Activated naive CD8-positive, alpha-beta T cell treated with anti-CD3 and anti-CD28 coated beads, Interleukin-2, amount 10 ng/mL, durations not matched to agents 7 days and 5 days (primary cell): ENCODE results near the gene POMP. TPM values are rescaled to one million over a fixed set of nuclear protein-coding genes. Genes with fewer than 3 reads are reported as not detected.

Experiments used
- ATAC-seq: fragments of 150-1000 bp; cut with Tn5 transposase; one replicate; pipeline ENCODE4 v1.10.0; 2021; ENCODE audit warnings: low read depth, moderate library complexity
- POLR2A ChIA-PET: fragments of 350-600 bp; sonication (Branson Sonifier 250); formaldehyde crosslinking; loops from one replicate; lab custom pipeline; 2021; ENCODE audit warnings: antibody characterized with exemption; lab: Charles Lee
- DNase-seq: peaks from one replicate; pipeline ENCODE4 v3.0.0; 2021
- H3K27ac Mint-ChIP-seq: one replicate; pipeline ENCODE4 v1.8.0; 2022; ENCODE audit warnings: mild to moderate bottlenecking, mixed read lengths
- H3K27me3 Mint-ChIP-seq: one replicate; pipeline ENCODE4 v1.8.0; 2022; ENCODE audit warnings: mild to moderate bottlenecking, moderate library complexity, mixed read lengths
- H3K36me3 Mint-ChIP-seq: one replicate; pipeline ENCODE4 v1.8.0; 2021; ENCODE audit warnings: mild to moderate bottlenecking, mixed read lengths
- H3K4me1 Mint-ChIP-seq: one replicate; pipeline ENCODE4 v1.8.0; 2021; ENCODE audit warnings: mixed read lengths
- H3K4me3 Mint-ChIP-seq: one replicate; pipeline ENCODE4 v1.8.0; 2022; ENCODE audit warnings: mild to moderate bottlenecking, moderate library complexity, mixed read lengths
- H3K9me3 Mint-ChIP-seq: one replicate; pipeline ENCODE4 v1.8.0; 2021; ENCODE audit warnings: mixed read lengths
- total RNA-seq, 2 experiments: library from RNA; stranded (reverse); gene quantifications; one replicate each; pipeline ENCODE4 v1.2.3, GENCODE V29; 2021

The POMP gene
- total RNA-seq, 2 experiments from 2014 or later, result 55.4 to 59.3 TPM

GRCh38 chr13:28624707-28625432 is 34.1 kb upstream of the POMP start:
- Mint-ChIP-seq H3K27me3 (peaks cover 19% of the 10 kb centered on the region), H3K4me1 (peaks cover 6% of the 10 kb centered on the region), H3K4me3 (no peak overlapping the region), H3K27ac (no peak overlapping the region), H3K36me3 (no peaks in the 10 kb centered on the region), H3K9me3 (no peaks in the 10 kb centered on the region)
- ATAC-seq (no peak), DNase-seq (no peak)
- POLR2A ChIA-PET, result no interaction called here

GRCh38 chr13:28626266-28626665 is 32.7 kb upstream of the POMP start:
- H3K4me3 Mint-ChIP-seq, result no peak overlapping the region
- ATAC-seq, result no peak
- POLR2A ChIA-PET, result interaction anchor here (0.5 kb wide), 1 partner anchor 1190 kb away, joined by 4 read pairs; no protein-coding TSS in a partner anchor
- no peak overlapping the region for H3K27ac Mint-ChIP-seq
- H3K9me3 Mint-ChIP-seq, result no peaks in the 10 kb centered on the region
- no peaks in the 10 kb centered on the region for H3K36me3 Mint-ChIP-seq
- H3K4me1 Mint-ChIP-seq, result peaks cover 6% of the 10 kb centered on the region
- DNase-seq, result no peak
- H3K27me3 Mint-ChIP-seq, result peaks cover 21% of the 10 kb centered on the region

GRCh38 chr13:28628241-28628640 is 30.7 kb upstream of the POMP start:
- Mint-ChIP-seq H3K27ac (no peak overlapping the region), H3K4me1 (peaks cover 6% of the 10 kb centered on the region), H3K27me3 (peaks cover 21% of the 10 kb centered on the region), H3K36me3 (no peaks in the 10 kb centered on the region), H3K9me3 (no peaks in the 10 kb centered on the region), H3K4me3 (no peak overlapping the region)
- POLR2A ChIA-PET, result no interaction called here
- ATAC-seq (no peak), DNase-seq (no peak)

- Mint-ChIP-seq H3K27me3 (peaks cover 33% of the 10 kb centered on the region), H3K27ac (no peak overlapping the region), H3K36me3 (no peaks in the 10 kb centered on the region), H3K4me1 (no peaks in the 10 kb centered on the region), H3K9me3 (no peaks in the 10 kb centered on the region), H3K4me3 (no peak overlapping the region)
- POLR2A ChIA-PET, result interaction anchor here (1.2 kb wide), 1 partner anchor 32 kb away, joined by 3 read pairs; no protein-coding TSS in a partner anchor
- ATAC-seq (no peak), DNase-seq (no peak)
These were observed 28.1 kb upstream of the POMP start for GRCh38 chr13:28630869-28631268.

- Mint-ChIP-seq H3K27me3 (peaks cover 35% of the 10 kb centered on the region), H3K27ac (no peak overlapping the region), H3K9me3 (no peaks in the 10 kb centered on the region), H3K4me3 (no peak overlapping the region), H3K36me3 (no peaks in the 10 kb centered on the region), H3K4me1 (peaks cover 2% of the 10 kb centered on the region)
- POLR2A ChIA-PET, result no interaction called here
- ATAC-seq, result no peak
- DNase-seq, result no peak
These were observed 27.1 kb upstream of the POMP start for GRCh38 chr13:28631801-28632200.

DNA sequence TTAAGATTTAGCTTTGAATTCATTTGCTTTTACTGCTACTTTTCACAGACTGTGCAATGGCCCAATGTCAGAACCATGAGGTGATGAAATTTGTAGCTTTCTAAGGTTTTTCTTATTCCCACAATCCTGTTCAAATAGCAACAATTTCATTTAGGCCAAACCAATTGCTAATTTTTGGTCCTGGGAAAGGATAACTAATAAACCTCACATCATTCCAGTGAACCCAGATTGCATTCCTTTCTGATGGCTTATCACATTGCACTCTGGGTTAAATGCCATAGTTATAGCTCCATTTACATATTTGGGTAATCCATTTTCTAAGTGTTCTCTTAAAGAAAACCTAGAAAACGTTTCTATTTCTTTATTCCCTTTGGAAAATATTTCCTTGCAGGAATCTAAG is 22.9 kb upstream of the POMP start:
- POLR2A ChIA-PET, result no interaction called here
- Mint-ChIP-seq H3K9me3 (no peaks in the 10 kb centered on the region), H3K27me3 (peaks cover 19% of the 10 kb centered on the region), H3K27ac (no peak overlapping the region), H3K4me1 (peaks cover 6% of the 10 kb centered on the region), H3K36me3 (no peaks in the 10 kb centered on the region), H3K4me3 (no peak overlapping the region)
- no peak for DNase-seq
- ATAC-seq, result no peak

- H3K4me3 Mint-ChIP-seq, result peak overlapping the region; percentile 40
- H3K9me3 Mint-ChIP-seq, result no peaks in the 10 kb centered on the region
- H3K36me3 Mint-ChIP-seq, result no peaks in the 10 kb centered on the region
- POLR2A ChIA-PET, result no interaction called here
- peaks cover 19% of the 10 kb centered on the region for H3K27me3 Mint-ChIP-seq
- no peak overlapping the region for H3K27ac Mint-ChIP-seq
- ATAC-seq, result peak; percentile 72
- H3K4me1 Mint-ChIP-seq, result peaks cover 6% of the 10 kb centered on the region
- peak; percentile 41 for DNase-seq
These were observed 22.1 kb upstream of the POMP start for GRCh38 chr13:28636677-28637317.

GRCh38 chr13:28637714-28638355 is 21.1 kb upstream of the POMP start:
- POLR2A ChIA-PET, result no interaction called here
- Mint-ChIP-seq H3K4me3 (no peak overlapping the region), H3K27ac (no peak overlapping the region), H3K9me3 (no peaks in the 10 kb centered on the region), H3K27me3 (peaks cover 19% of the 10 kb centered on the region), H3K36me3 (peaks cover 1% of the 10 kb centered on the region), H3K4me1 (peaks cover 6% of the 10 kb centered on the region)
- DNase-seq (no peak), ATAC-seq (no peak)

GRCh38 chr13:28638756-28639155 is 20.2 kb upstream of the POMP start:
- no peaks in the 10 kb centered on the region for H3K9me3 Mint-ChIP-seq
- no peak for DNase-seq
- POLR2A ChIA-PET, result no interaction called here
- peaks cover 6% of the 10 kb centered on the region for H3K4me1 Mint-ChIP-seq
- no peak overlapping the region for H3K27ac Mint-ChIP-seq
- ATAC-seq, result no peak
- H3K27me3 Mint-ChIP-seq, result peaks cover 19% of the 10 kb centered on the region
- H3K36me3 Mint-ChIP-seq, result peaks cover 1% of the 10 kb centered on the region
- H3K4me3 Mint-ChIP-seq, result no peak overlapping the region

GRCh38 chr13:28640861-28641599 is 17.9 kb upstream of the POMP start:
- POLR2A ChIA-PET, result no interaction called here
- DNase-seq (no peak), ATAC-seq (no peak)
- H3K4me3 Mint-ChIP-seq, result no peak overlapping the region
- peaks cover 6% of the 10 kb centered on the region for H3K4me1 Mint-ChIP-seq
- peaks cover 1% of the 10 kb centered on the region for H3K36me3 Mint-ChIP-seq
- no peak overlapping the region for H3K27ac Mint-ChIP-seq
- no peaks in the 10 kb centered on the region for H3K9me3 Mint-ChIP-seq
- peaks cover 4% of the 10 kb centered on the region for H3K27me3 Mint-ChIP-seq

DNA sequence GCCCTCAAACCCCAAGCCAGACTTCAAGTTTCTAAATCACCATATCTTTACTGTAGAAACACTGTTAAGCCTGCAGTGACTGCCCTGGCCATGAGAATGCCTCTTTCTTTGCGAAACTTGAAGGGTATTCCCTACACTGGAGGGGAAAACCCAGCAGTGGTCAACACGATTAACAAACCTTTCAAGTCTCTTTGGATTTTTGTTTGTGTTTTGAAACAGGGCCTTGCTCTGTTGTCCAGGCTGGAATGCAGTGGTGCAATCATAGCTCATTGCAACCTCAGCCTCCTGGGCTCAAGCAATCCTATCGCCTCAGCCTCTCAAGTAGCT is 17.4 kb upstream of the POMP start:
- peaks cover 6% of the 10 kb centered on the region for H3K4me1 Mint-ChIP-seq
- H3K4me3 Mint-ChIP-seq, result no peak overlapping the region
- peaks cover 1% of the 10 kb centered on the region for H3K36me3 Mint-ChIP-seq
- no peak for DNase-seq
- H3K27ac Mint-ChIP-seq, result no peak overlapping the region
- peaks cover 4% of the 10 kb centered on the region for H3K27me3 Mint-ChIP-seq
- no peaks in the 10 kb centered on the region for H3K9me3 Mint-ChIP-seq
- POLR2A ChIA-PET, result no interaction called here
- no peak for ATAC-seq

- Mint-ChIP-seq H3K4me1 (peaks cover 9% of the 10 kb centered on the region), H3K27ac (no peak overlapping the region), H3K36me3 (peaks cover 22% of the 10 kb centered on the region), H3K27me3 (no peaks in the 10 kb centered on the region), H3K4me3 (no peak overlapping the region), H3K9me3 (no peaks in the 10 kb centered on the region)
- DNase-seq (no peak), ATAC-seq (no peak)
- POLR2A ChIA-PET, result no interaction called here
These were observed 8.6 kb upstream of the POMP start for GRCh38 chr13:28650284-28650683.

DNA sequence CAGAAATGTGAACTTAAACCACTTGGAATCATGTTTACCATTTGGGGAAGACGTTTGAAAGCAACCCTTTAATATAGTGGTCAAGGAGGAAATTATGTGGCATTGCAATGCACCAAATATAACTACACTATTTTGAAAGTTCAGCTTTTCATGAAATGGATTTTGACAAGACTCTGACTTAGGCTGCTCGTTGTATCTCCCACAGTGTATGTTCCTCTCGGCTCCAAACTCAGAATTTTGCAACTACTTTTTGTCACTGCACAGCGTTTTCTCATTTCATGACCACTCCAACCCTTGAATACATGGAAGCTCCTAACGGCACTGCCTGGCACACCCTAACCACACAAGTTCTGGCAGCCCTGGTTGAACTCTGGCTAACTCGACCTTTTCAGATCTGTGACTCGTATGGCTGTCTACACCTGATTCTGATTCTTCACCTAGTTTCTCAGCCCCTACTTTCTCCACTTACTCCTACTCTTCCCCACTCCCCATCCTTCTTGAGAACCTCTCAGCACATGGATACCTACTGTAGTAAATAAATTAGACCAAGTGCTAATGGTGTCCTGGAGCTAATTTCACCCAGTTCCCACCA is 7.0 kb upstream of the POMP start:
- Mint-ChIP-seq H3K4me3 (no peak overlapping the region), H3K27ac (no peak overlapping the region), H3K9me3 (no peaks in the 10 kb centered on the region), H3K36me3 (peaks cover 26% of the 10 kb centered on the region), H3K4me1 (peaks cover 20% of the 10 kb centered on the region), H3K27me3 (no peaks in the 10 kb centered on the region)
- POLR2A ChIA-PET, result no interaction called here
- no peak for ATAC-seq
- no peak for DNase-seq
